Mucosa of descending colon (tissue), 3 donors: ENCODE results near the gene SAE1. TPM values are rescaled to one million over a fixed set of nuclear protein-coding genes. Genes with fewer than 3 reads are reported as not detected.

ENCODE experiments used
- ATAC-seq: fragments of 200-7000 bp; cut with Tn5 transposase; one replicate; pipeline ENCODE4 v1.9.1; 2020; ENCODE audit warnings: mild to moderate bottlenecking, moderate library complexity
- DNase-seq, 3 donors: peaks; one replicate each; pipeline ENCODE4 v3.0.0-alpha.2; 2020
- H3K36me3 ChIP-seq: fragments of 200-600 bp; one replicate; pipeline ENCODE4 v1.8.0; 2021; ENCODE audit warnings: low read depth, mild to moderate bottlenecking
- H3K4me1 ChIP-seq: fragments of 200-600 bp; one replicate; pipeline ENCODE4 v1.8.0; 2021; ENCODE audit warnings: low read depth, mild to moderate bottlenecking
- H3K4me3 ChIP-seq: fragments of 200-600 bp; one replicate; pipeline ENCODE4 v1.8.0; 2021; ENCODE audit warnings: mild to moderate bottlenecking
- H3K9me3 ChIP-seq: fragments of 200-600 bp; one replicate; pipeline ENCODE4 v1.8.0; 2021; ENCODE audit warnings: mild to moderate bottlenecking
- CTCF ChIP-seq: fragments of 200-600 bp; IDR thresholded peaks from one replicate; pipeline ENCODE4 v1.8.0; 2022; ENCODE audit warnings: antibody characterized with exemption, mild to moderate bottlenecking
- intact Hi-C, 2 donors: fragments of 100-400 bp; cut with DNase I in 1 of 2; cut with micrococcal nuclease in 1 of 2; formaldehyde crosslinking; loops; one replicate each; pipeline versions ENCODE4 v1.11.0 to v1.11.1; 2022; cut with DNase I, micrococcal nuclease
- total RNA-seq, 3 donors: library from RNA; stranded (reverse); fragmentation: NEBNext Ultra II Directional in 2 of 3; extraction: Animal tissue kit (Norgen Biotek cat#: 25700) in 2 of 3; gene quantifications; one replicate each; pipeline versions ENCODE4 v1.2.1 to v1.2.4, GENCODE V29; 2021 to 2023
- donor health status: DM: no; HTN: no; CAD: no; lungs with moderate emphysema.
- donor health status: DM: no; HTN: no; CAD: no.
- donor health status: DM: no; HTN: yes; CAD: no.

Gene SAE1
- total RNA-seq, 3 donors from 2014 or later = 41.7 to 133 (median 66.4) TPM

- DNase-seq (no peak), ATAC-seq (no peak)
- no peak for TF ChIP-seq CTCF
- H3K9me3 ChIP-seq = no peaks in the 10 kb centered on the region
- intact Hi-C loops = no loop called here
- H3K36me3 ChIP-seq = no peaks in the 10 kb centered on the region
- H3K4me3 ChIP-seq = no peak overlapping the region
- peaks cover 43% of the 10 kb centered on the region for H3K4me1 ChIP-seq
These were observed 56.7 kb downstream of the SAE1 start for GRCh38 chr19:47187335-47187655.

- Histone ChIP-seq H3K9me3 (no peaks in the 10 kb centered on the region), H3K36me3 (no peaks in the 10 kb centered on the region), H3K4me1 (peaks cover 43% of the 10 kb centered on the region), H3K4me3 (no peak overlapping the region)
- peak; percentile 53 to 85 (median 63) for DNase-seq
- ATAC-seq = peak; percentile 82
- intact Hi-C loops = no loop called here
- TF ChIP-seq CTCF = no peak
These were observed 57.2 kb downstream of the SAE1 start for GRCh38 chr19:47187797-47188196.

- Histone ChIP-seq H3K4me3 (no peak overlapping the region), H3K9me3 (no peaks in the 10 kb centered on the region), H3K36me3 (no peaks in the 10 kb centered on the region), H3K4me1 (peaks cover 43% of the 10 kb centered on the region)
- peak; percentile 8 for ATAC-seq
- peak in 2 of 3 donors; percentile 31 to 33 for DNase-seq
- intact Hi-C loops = no loop called here
- no peak for TF ChIP-seq CTCF
These were observed 57.9 kb downstream of the SAE1 start for GRCh38 chr19:47188507-47189033.

- Histone ChIP-seq H3K9me3 (no peaks in the 10 kb centered on the region), H3K4me1 (peaks cover 43% of the 10 kb centered on the region), H3K36me3 (no peaks in the 10 kb centered on the region), H3K4me3 (no peak overlapping the region)
- DNase-seq (peak; percentile 70 to 76 (median 73)), ATAC-seq (peak; percentile 72)
- intact Hi-C loops = no loop called here
- TF ChIP-seq CTCF = no peak
These were observed 59.6 kb downstream of the SAE1 start for GRCh38 chr19:47190167-47190727.

DNA sequence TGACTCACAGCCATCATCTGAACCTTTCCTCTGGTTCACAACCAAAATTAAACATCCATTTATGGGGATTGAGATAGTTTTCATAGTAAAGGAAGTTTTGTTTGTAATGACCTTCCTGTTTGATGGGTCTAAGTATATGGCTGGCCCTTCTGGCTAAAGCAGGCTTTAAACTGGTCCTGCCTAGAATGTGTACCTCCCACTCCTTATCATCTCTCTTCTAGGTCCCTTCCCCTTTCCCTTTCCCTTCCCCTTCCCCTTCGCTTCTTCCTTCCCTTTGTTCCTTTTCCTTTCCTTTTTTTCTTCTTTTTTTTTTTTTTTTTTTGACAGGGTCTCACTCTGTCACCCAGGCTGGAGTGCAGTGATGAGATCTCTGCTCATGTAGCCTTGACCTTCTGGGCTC, 64.8 kb downstream of the SAE1 start:
- Histone ChIP-seq H3K9me3 (no peaks in the 10 kb centered on the region), H3K4me1 (peaks cover 13% of the 10 kb centered on the region), H3K4me3 (no peak overlapping the region), H3K36me3 (peaks cover 3% of the 10 kb centered on the region)
- no peak for TF ChIP-seq CTCF
- DNase-seq (no peak), ATAC-seq (peak; percentile 46)
- intact Hi-C loops = no loop called here

GRCh38 chr19:47197141-47197540, 66.5 kb downstream of the SAE1 start:
- ATAC-seq = no peak
- intact Hi-C loops = no loop called here
- H3K4me3 ChIP-seq = no peak overlapping the region
- TF ChIP-seq CTCF = no peak
- no peaks in the 10 kb centered on the region for H3K4me1 ChIP-seq
- no peak for DNase-seq
- H3K36me3 ChIP-seq = peaks cover 3% of the 10 kb centered on the region
- no peaks in the 10 kb centered on the region for H3K9me3 ChIP-seq
